SK-N-SH (cell line): ENCODE data around the gene MFNG. TPM values are rescaled to one million over a fixed set of nuclear protein-coding genes. Genes with fewer than 3 reads are reported as not detected.

Source experiments
- CTCF ChIA-PET: fragments of 300-600, 350-600 bp; formaldehyde crosslinking; extraction: SDS; loops from one replicate; lab custom pipeline; 2021; lab: Yijun Ruan, JAX
- POLR2A ChIA-PET: fragments of 350-600 bp; sonication (Branson Sonifier 250); formaldehyde crosslinking; extraction: SDS; loops from one replicate; lab custom pipeline; 2020; ENCODE audit warnings: antibody characterized with exemption, inconsistent platforms; lab: Yijun Ruan, JAX
- DNase-seq: peaks from one replicate; pipeline ENCODE4 v3.0.0; 2012
- H2AFZ ChIP-seq: fragments of 200-600 bp; sonication (generic); 2 replicates; pipeline ENCODE4 v1.8.1; 2016; ENCODE audit warnings: antibody characterized with exemption, mild to moderate bottlenecking, low read depth
- H3F3A ChIP-seq: fragments of 200-600 bp; sonication (generic); replicated peaks from 2 replicates; pipeline ENCODE3; 2016; ENCODE audit warnings: antibody characterized with exemption, mild to moderate bottlenecking; ENCODE audit not compliant: insufficient read depth
- H3K27ac ChIP-seq, 2 experiments: fragments of 200-500 bp in 1 of 2; fragments of 200-600 bp in 1 of 2; sonication (Bioruptor generic) in 1 of 2; sonication (generic), shearing (Covaris generic) in 1 of 2; 2 replicates each; pipeline versions ENCODE4 v1.5.1 to v1.6.1; 2014 to 2016; ENCODE audit warnings: low read depth in 2 of 2, inconsistent platforms in 1 of 2, low read length in 1 of 2, mild to moderate bottlenecking in 1 of 2, mixed read lengths in 1 of 2
- H3K27me3 ChIP-seq: fragments of 200-600 bp; sonication (generic), shearing (Covaris generic); 2 replicates; pipeline ENCODE4 v1.6.1; 2016; ENCODE audit warnings: mixed run types; ENCODE audit not compliant: insufficient read depth
- H3K36me3 ChIP-seq, 2 experiments: fragments of 200-500 bp in 1 of 2; fragments of 200-600 bp in 1 of 2; sonication (Bioruptor generic) in 1 of 2; sonication (generic) in 1 of 2; replicated peaks in 1 of 2; 2 replicates each; pipeline versions ENCODE3 to v1.5.1; 2014 to 2016; ENCODE audit warnings: low read length in 1 of 2, mild to moderate bottlenecking in 1 of 2; ENCODE audit not compliant: insufficient read depth in 2 of 2, control insufficient read depth in 1 of 2
- H3K4me1 ChIP-seq, 2 experiments: fragments of 200-500 bp in 1 of 2; fragments of 200-600 bp in 1 of 2; sonication (Bioruptor generic) in 1 of 2; sonication (generic), shearing (Covaris generic) in 1 of 2; 2 replicates each; pipeline versions ENCODE4 v1.5.1 to v1.6.1; 2014 to 2016; ENCODE audit warnings: low read depth in 1 of 2, low read length in 1 of 2, mixed run types in 1 of 2; ENCODE audit not compliant: insufficient read depth in 2 of 2, control insufficient read depth in 1 of 2
- H3K4me2 ChIP-seq: fragments of 200-600 bp; sonication (generic), shearing (Covaris generic); 2 replicates; pipeline ENCODE4 v1.6.1; 2017; ENCODE audit warnings: mixed run types
- H3K4me3 ChIP-seq, 2 experiments: fragments of 200-500 bp in 1 of 2; fragments of 200-600 bp in 1 of 2; sonication (Bioruptor generic) in 1 of 2; sonication (generic), shearing (Covaris generic) in 1 of 2; 2 replicates each; pipeline versions ENCODE4 v1.5.1 to v1.8.1; 2014 to 2016; ENCODE audit warnings: low read depth in 2 of 2, inconsistent platforms in 1 of 2, low read length in 1 of 2, mild to moderate bottlenecking in 1 of 2, mixed read lengths in 1 of 2, moderate library complexity in 1 of 2
- H3K79me2 ChIP-seq: fragments of 200-600 bp; sonication (generic); 2 replicates; pipeline ENCODE4 v1.8.1; 2017; ENCODE audit warnings: mild to moderate bottlenecking; ENCODE audit not compliant: insufficient read depth
- H3K9ac ChIP-seq: fragments of 200-600 bp; sonication (generic); 2 replicates; pipeline ENCODE4 v1.6.1; 2017; ENCODE audit warnings: mixed run types
- H3K9me2 ChIP-seq: fragments of 200-600 bp; sonication (generic); 2 replicates; pipeline ENCODE4 v1.6.1; 2017; ENCODE audit warnings: mixed run types
- H3K9me3 ChIP-seq: fragments of 200-600 bp; sonication (generic); 2 replicates; pipeline ENCODE4 v1.6.1; 2017; ENCODE audit warnings: mixed run types, mild to moderate bottlenecking, moderate library complexity
- H4K20me1 ChIP-seq: fragments of 200-600 bp; sonication (generic); 2 replicates; pipeline ENCODE4 v1.6.1; 2017; ENCODE audit warnings: mild to moderate bottlenecking, mixed run types; ENCODE audit not compliant: insufficient read depth
- ELF1 ChIP-seq: IDR thresholded peaks from 2 replicates; pipeline ENCODE4 v1.4.0; 2012
- FOXM1 ChIP-seq: IDR thresholded peaks from 2 replicates; pipeline ENCODE4 v1.4.0; 2012; ENCODE audit warnings: low read depth, mild to moderate bottlenecking
- GATA2 ChIP-seq: sonication (generic); formaldehyde crosslinking; IDR thresholded peaks from 2 replicates; pipeline ENCODE4 v1.5.0; 2020; ENCODE audit warnings: mild to moderate bottlenecking, missing genetic modification reagents
- IRF3 ChIP-seq: fragments of 150-350 bp; IDR thresholded peaks from 2 replicates; pipeline ENCODE4 v1.6.1; 2016; ENCODE audit warnings: mild to moderate bottlenecking, low read depth, low read length
- JUND ChIP-seq: IDR thresholded peaks from 2 replicates; pipeline ENCODE4 v1.4.0; 2012
- MXI1 ChIP-seq: IDR thresholded peaks from 2 replicates; pipeline ENCODE4 v1.6.1; 2012; ENCODE audit warnings: mild to moderate bottlenecking, low read depth, low read length, improper control_type of control experiment
- NFIC ChIP-seq: IDR thresholded peaks from 2 replicates; pipeline ENCODE4 v1.4.0; 2012; ENCODE audit warnings: borderline replicate concordance
- RAD21 ChIP-seq: IDR thresholded peaks from 2 replicates; pipeline ENCODE4 v1.6.1; 2012; ENCODE audit warnings: mild to moderate bottlenecking, low read length
- REST ChIP-seq: IDR thresholded peaks from 2 replicates; pipeline ENCODE4 v1.6.1; 2012; ENCODE audit warnings: mild to moderate bottlenecking, low read depth, low read length, moderate library complexity
- RFX5 ChIP-seq: IDR thresholded peaks from 2 replicates; pipeline ENCODE4 v1.6.1; 2012; ENCODE audit warnings: mild to moderate bottlenecking, improper control_type of control experiment, low read length
- SIN3A ChIP-seq: IDR thresholded peaks from 2 replicates; pipeline ENCODE4 v1.6.1; 2012; ENCODE audit warnings: low read depth, mild to moderate bottlenecking, low read length, moderate library complexity, borderline replicate concordance
- SMC3 ChIP-seq: IDR thresholded peaks from 2 replicates; pipeline ENCODE4 v1.6.1; 2012; ENCODE audit warnings: low read depth, low read length, improper control_type of control experiment
- TAF1 ChIP-seq: IDR thresholded peaks from 2 replicates; pipeline ENCODE4 v1.6.1; 2012; ENCODE audit warnings: low read depth, mild to moderate bottlenecking, low read length, moderate library complexity, borderline replicate concordance
- USF1 ChIP-seq: IDR thresholded peaks from 2 replicates; pipeline ENCODE4 v1.4.0; 2012; ENCODE audit warnings: low read depth, borderline replicate concordance
- USF2 ChIP-seq: fragments of 150-350 bp; IDR thresholded peaks from 2 replicates; pipeline ENCODE4 v1.6.1; 2017; ENCODE audit warnings: antibody characterized with exemption, low read length, low read depth, borderline replicate concordance
- ZBTB33 ChIP-seq: IDR thresholded peaks from 2 replicates; pipeline ENCODE4 v1.4.0; 2012; ENCODE audit warnings: low read depth, borderline replicate concordance
- WGBS: methylation state at CpG from one replicate; pipeline ENCODE4 v1.1.6; 2017; ENCODE audit warnings: low lambda C conversion rate; 5-methylcytosine and 5-hydroxymethylcytosine counted together
- polyA plus RNA-seq, 3 experiments: library from polyadenylated mRNA; depleted of rRNA; stranded (reverse); fragments of >200 nt; gene quantifications; 2 replicates each; pipeline ENCODE4 v1.2.3, GENCODE V29; 2012

MFNG gene
- polyA plus RNA-seq, 1 of the 3 experiments (the other 2 are of a cell fraction): 0.18 TPM

- DNase-seq: no peak
- Histone ChIP-seq H3K9me3 (no peaks in the 10 kb centered on the region), H3K4me2 (no peak overlapping the region), H3K36me3 (no peaks in the 10 kb centered on the region), H3K4me1 (peaks cover 0 to 13% of the 10 kb centered on the region in 2 experiments; a peak in 1 of 4 replicates), H3K79me2 (no peaks in the 10 kb centered on the region), H4K20me1 (no peaks in the 10 kb centered on the region), H3F3A (peaks cover 3% of the 10 kb centered on the region), H3K27me3 (no peaks in the 10 kb centered on the region), H3K9ac (no peak overlapping the region), H3K9me2 (no peaks in the 10 kb centered on the region), H2AFZ (no peak overlapping the region), H3K4me3 (no peak overlapping the region), H3K27ac (no peak overlapping the region)
- ChIA-PET CTCF (interaction anchor here (0.6 to 3.2 kb wide), 3 partner anchors 12 to 77 kb away, joined by 3 to 21 read pairs (median 5); no protein-coding TSS in a partner anchor), POLR2A (no interaction called here)
- TF ChIP-seq GATA2: no peak
- TF ChIP-seq RAD21: no peak
- TF ChIP-seq JUND: no peak
- no peak for TF ChIP-seq ZBTB33
- no peak for TF ChIP-seq RFX5
- TF ChIP-seq SMC3: no peak
- TF ChIP-seq REST: no peak
- 95% methylated on average over 32 of the region's 39 CpGs for WGBS
Measured at GRCh38 chr22:37484480-37485394, 1.4 kb downstream of the MFNG start.

GRCh38 chr22:37483050-37483449 is 3.1 kb downstream of the MFNG start:
- no peaks in the 10 kb centered on the region for H3K27me3 ChIP-seq
- H3K36me3 ChIP-seq: no peaks in the 10 kb centered on the region
- H3K27ac ChIP-seq: no peak overlapping the region
- CTCF ChIA-PET: interaction anchor here (1.3 to 4.0 kb wide), 2 partner anchors 10 to 11 kb away, joined by 7 to 22 read pairs; no protein-coding TSS in a partner anchor
- H3K79me2 ChIP-seq: no peaks in the 10 kb centered on the region
- H3K9ac ChIP-seq: no peak overlapping the region
- no peaks in the 10 kb centered on the region for H3K9me2 ChIP-seq
- H3K4me3 ChIP-seq: no peak overlapping the region
- no peaks in the 10 kb centered on the region for H4K20me1 ChIP-seq
- no peak overlapping the region for H2AFZ ChIP-seq
- WGBS: 88% methylated on average over 13 of the region's 13 CpGs
- no peak overlapping the region for H3K4me2 ChIP-seq
- H3F3A ChIP-seq: peaks cover 3% of the 10 kb centered on the region
- POLR2A ChIA-PET: interaction anchor here (0.6 kb wide), 1 partner anchor 196 kb away, joined by 4 read pairs; no protein-coding TSS in a partner anchor
- DNase-seq: no peak
- H3K4me1 ChIP-seq: peaks cover 0 to 10% of the 10 kb centered on the region in 2 experiments; a peak in 1 of 4 replicates
- no peaks in the 10 kb centered on the region for H3K9me3 ChIP-seq
- TF ChIP-seq USF1: no peak
- TF ChIP-seq TAF1: no peak
- no peak for TF ChIP-seq SMC3
- TF ChIP-seq NFIC: no peak
- no peak for TF ChIP-seq FOXM1
- TF ChIP-seq MXI1: no peak
- TF ChIP-seq SIN3A: no peak
- no peak for TF ChIP-seq IRF3
- TF ChIP-seq JUND: no peak
- no peak for TF ChIP-seq USF2
- TF ChIP-seq ELF1: no peak
- TF ChIP-seq RAD21: no peak
